ENCODE measurements around the gene STK32B.

The STK32B gene

GRCh38 chr4:5365071-5366008 lies 314.1 kb downstream of the STK32B start:
- TF ChIP-seq GATA1 (IDR thresholded peaks at IDR 0.05; ENCODE audit: low read depth, low read length) (no peak), POLR2A (IDR thresholded peaks at IDR 0.05; ENCODE audit: low read length) (no peak)
- no peak for DNase-seq

DNA sequence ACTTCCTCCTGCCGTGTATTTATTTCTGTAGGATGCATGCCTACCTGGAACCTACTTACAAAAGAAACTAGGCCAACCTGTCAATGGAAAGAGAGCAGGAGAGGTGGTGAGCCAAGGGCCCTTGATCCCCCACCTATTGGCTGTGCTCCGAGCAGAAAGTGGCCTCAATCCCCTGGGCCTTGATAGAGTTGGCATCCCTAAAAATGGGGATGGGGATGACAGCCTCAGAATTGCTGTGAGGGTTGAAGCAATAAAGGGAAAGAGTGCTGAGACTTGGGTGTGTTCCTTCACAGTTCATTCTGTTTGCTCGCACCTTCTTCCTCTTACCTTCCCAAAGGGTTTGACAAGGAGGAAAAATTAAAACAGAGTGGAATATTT lies 314.7 kb downstream of the STK32B start:
- TF ChIP-seq POLR2A (IDR thresholded peaks at IDR 0.05; ENCODE audit: low read length), result no peak
- DNase-seq, result no peak

DNA sequence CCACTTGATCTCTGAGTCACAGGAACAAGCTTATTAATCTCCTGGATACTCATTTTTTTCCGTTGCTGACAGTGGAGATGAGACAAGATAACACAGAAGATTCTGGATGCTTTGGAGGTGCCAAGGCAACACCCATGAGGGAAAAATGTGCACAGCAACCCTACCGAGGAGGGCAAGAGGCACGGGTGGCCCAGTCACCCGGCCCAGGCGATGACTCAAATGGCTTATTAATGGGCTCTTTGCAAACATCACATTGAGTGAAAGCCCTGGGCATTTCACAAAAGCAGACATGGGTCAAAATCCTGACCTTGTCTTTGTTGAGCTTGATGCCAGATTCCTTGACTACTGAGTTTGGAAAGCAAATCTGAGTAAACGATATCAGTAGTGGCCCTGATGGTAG lies 315.1 kb downstream of the STK32B start:
- TF ChIP-seq POLR2A (IDR thresholded peaks at IDR 0.05; ENCODE audit: low read length), result no peak
- TF ChIP-seq GATA1 (IDR thresholded peaks at IDR 0.05; ENCODE audit: low read depth, low read length), result no peak
- DNase-seq, result no peak

DNA sequence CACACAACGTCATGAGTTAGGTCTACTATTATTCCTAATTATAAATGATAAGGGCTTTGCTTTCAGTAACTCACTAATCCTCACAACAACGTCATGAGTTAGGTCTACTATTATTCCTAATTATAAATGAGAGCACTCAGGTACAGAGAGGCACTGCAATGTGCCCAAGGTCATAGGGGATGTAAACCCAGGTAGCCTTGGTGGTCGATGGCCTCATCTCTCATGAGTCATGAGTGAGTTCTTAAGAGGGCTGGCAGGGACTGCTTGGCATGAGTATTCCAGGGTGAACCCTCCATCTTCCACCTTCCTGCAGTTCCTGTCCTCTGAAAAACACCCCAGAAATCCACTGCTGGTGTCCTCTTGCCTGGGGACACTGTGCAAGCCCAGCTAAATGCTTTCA lies 317.1 kb downstream of the STK32B start:
- no peak for TF ChIP-seq POLR2A (IDR thresholded peaks at IDR 0.05; ENCODE audit: low read length)
- no peak for TF ChIP-seq GATA1 (IDR thresholded peaks at IDR 0.05; ENCODE audit: low read depth, low read length)
- DNase-seq, result no peak

DNA sequence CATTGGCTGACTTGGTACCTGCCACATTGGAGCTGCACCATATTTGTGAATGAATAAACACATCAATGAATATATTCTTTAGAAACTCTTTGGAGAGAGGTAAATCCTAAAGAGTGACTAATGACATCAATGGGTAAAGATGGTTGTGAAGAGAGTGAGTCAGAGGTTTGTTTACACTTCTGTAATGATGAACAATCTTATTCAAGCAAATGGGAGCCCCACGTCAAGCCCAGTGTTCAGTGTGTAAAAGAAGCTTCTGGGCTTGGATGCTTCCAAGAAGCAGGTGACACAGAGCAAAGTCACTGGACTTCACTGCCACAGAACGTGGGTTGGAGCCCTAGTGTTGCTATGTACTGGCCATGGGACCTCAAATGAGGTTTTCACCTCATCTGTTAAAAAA lies 319.0 kb downstream of the STK32B start:
- no peak for DNase-seq
- TF ChIP-seq GATA1 (IDR thresholded peaks at IDR 0.05; ENCODE audit: low read depth, low read length), result no peak
- TF ChIP-seq POLR2A (IDR thresholded peaks at IDR 0.05; ENCODE audit: low read length), result no peak

- no peak for DNase-seq
- no peak for TF ChIP-seq POLR2A (IDR thresholded peaks at IDR 0.05; ENCODE audit: low read length)
- no peak for TF ChIP-seq GATA1 (IDR thresholded peaks at IDR 0.05; ENCODE audit: low read depth, low read length)
These were observed 320.3 kb downstream of the STK32B start for GRCh38 chr4:5371415-5372190.

GRCh38 chr4:5372198-5372597 lies 320.9 kb downstream of the STK32B start:
- no peak for DNase-seq
- TF ChIP-seq GATA1 (IDR thresholded peaks at IDR 0.05; ENCODE audit: low read depth, low read length) (no peak), POLR2A (IDR thresholded peaks at IDR 0.05; ENCODE audit: low read length) (no peak)

GRCh38 chr4:5373327-5373726 lies 322.0 kb downstream of the STK32B start:
- no peak for DNase-seq

GRCh38 chr4:5374592-5374991 lies 323.3 kb downstream of the STK32B start:
- DNase-seq, result no peak
- TF ChIP-seq POLR2A (IDR thresholded peaks at IDR 0.05; ENCODE audit: low read length), result no peak

More at GRCh38 chr4:5373327-5373726, 322.0 kb downstream of the STK32B start:
- TF ChIP-seq GATA1 (IDR thresholded peaks at IDR 0.05; ENCODE audit: low read depth, low read length), result no peak
- TF ChIP-seq POLR2A (IDR thresholded peaks at IDR 0.05; ENCODE audit: low read length), result no peak

DNA sequence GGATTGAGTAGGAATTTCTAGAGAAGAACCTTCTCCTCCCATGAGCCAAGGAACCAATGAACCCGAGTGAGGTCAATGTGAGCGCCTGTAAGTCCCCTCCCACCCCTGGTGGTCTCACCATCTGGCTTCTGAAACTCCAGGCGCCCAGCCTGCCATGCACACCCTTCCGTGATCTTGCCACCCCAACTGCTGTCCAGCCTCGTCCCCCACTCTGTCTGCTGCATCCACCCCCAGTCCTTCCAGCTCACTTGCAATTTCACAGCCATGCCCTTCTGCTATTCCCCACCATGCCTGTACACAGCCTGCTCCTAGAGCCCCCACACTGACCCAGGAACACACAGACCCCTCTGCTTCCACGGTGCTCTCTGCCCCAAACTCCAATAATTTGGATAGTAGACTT lies 323.7 kb downstream of the STK32B start:
- TF ChIP-seq GATA1 (IDR thresholded peaks at IDR 0.05; ENCODE audit: low read depth, low read length) (no peak), POLR2A (IDR thresholded peaks at IDR 0.05; ENCODE audit: low read length) (no peak)
- no peak for DNase-seq

DNA sequence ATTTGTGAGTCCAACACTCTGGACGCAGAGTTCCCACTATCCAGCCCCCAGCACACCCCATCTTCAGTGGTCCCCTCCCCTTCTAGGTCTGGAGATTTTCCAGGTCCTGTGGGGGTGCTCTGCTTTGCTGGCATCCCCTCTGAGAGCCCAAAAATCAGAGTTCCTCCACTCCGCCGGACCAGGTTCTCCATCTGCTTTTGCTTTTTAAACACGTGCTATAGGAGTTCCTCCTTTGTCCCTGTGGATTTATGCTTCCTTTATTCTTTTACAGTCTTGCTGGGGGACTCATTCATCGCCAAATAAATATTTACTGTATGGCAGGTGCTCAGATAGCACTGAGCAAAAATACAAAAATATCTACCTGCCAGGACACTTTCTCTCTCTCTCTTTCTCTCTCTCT lies 324.7 kb downstream of the STK32B start:
- TF ChIP-seq POLR2A (IDR thresholded peaks at IDR 0.05; ENCODE audit: low read length) (no peak), GATA1 (IDR thresholded peaks at IDR 0.05; ENCODE audit: low read depth, low read length) (no peak)
- DNase-seq, result no peak

GRCh38 chr4:5378002-5378401 lies 326.7 kb downstream of the STK32B start:
- TF ChIP-seq POLR2A (IDR thresholded peaks at IDR 0.05; ENCODE audit: low read length), result no peak
- no peak for TF ChIP-seq GATA1 (IDR thresholded peaks at IDR 0.05; ENCODE audit: low read depth, low read length)
- DNase-seq, result peak; percentile 26 to 48

DNA sequence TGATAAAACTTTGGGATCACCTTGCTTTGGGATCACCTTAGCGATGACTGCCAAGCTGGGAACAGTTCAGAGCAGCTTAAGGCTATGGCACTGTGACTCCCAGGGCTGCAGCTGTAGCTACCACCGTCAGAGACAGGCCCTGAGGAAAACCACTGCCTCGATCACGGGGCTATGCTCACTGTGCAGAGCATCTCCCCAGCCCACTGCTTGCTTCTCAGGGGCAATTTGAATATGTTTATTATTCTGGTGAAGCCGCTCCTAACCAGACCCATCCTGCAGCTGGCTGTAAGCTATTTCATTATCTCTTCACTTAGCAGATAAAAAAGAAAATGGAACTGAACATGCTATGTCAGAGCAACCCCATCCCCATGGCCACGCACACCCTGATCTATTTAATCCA lies 328.6 kb downstream of the STK32B start:
- no peak for TF ChIP-seq GATA1 (IDR thresholded peaks at IDR 0.05; ENCODE audit: low read depth, low read length)
- TF ChIP-seq POLR2A (IDR thresholded peaks at IDR 0.05; ENCODE audit: low read length), result no peak
- no peak for DNase-seq

- no peak for TF ChIP-seq GATA1 (IDR thresholded peaks at IDR 0.05; ENCODE audit: low read depth, low read length)
- TF ChIP-seq POLR2A (IDR thresholded peaks at IDR 0.05; ENCODE audit: low read length), result no peak
- no peak for DNase-seq
These were observed 330.7 kb downstream of the STK32B start for GRCh38 chr4:5381961-5382441.
